GM18519 (cell line): Measurements from ENCODE around the gene SLC30A3.

Experiments used
- ATAC-seq: cut with Tn5 transposase; IDR thresholded peaks from one replicate; pipeline ENCODE4 v1.9.1; 2021; ENCODE audit warnings: mild to moderate bottlenecking, moderate library complexity; ENCODE audit not compliant: unreplicated experiment, low FRiP score

Gene SLC30A3

GRCh38 chr2:27209621-27210401, 53.0 kb downstream of the SLC30A3 start:
- ATAC-seq: no peak

GRCh38 chr2:27208486-27209050, 54.3 kb downstream of the SLC30A3 start:
- no peak for ATAC-seq

GRCh38 chr2:27206346-27206745, 56.5 kb downstream of the SLC30A3 start:
- no peak for ATAC-seq

- no peak for ATAC-seq
Measured at GRCh38 chr2:27205206-27205605, 57.6 kb downstream of the SLC30A3 start.

GRCh38 chr2:27204566-27204965, 58.3 kb downstream of the SLC30A3 start:
- ATAC-seq: no peak

- no peak for ATAC-seq
Measured at GRCh38 chr2:27203741-27204140, 59.1 kb downstream of the SLC30A3 start.
